BJ (cell line): ENCODE measurements around the gene BTBD7. TPM values are rescaled to one million over a fixed set of nuclear protein-coding genes. Genes with fewer than 3 reads are reported as not detected.

Experiments
- CTCF ChIA-PET: fragments of 350-600 bp; formaldehyde crosslinking; extraction: SDS; loops from one replicate; lab custom pipeline; 2021; ENCODE audit warnings: antibody characterized with exemption, inconsistent platforms; lab: Yijun Ruan, JAX
- POLR2A ChIA-PET: fragments of 300-600 bp; sonication (Branson Sonifier 250); formaldehyde crosslinking; extraction: SDS; loops from one replicate; lab custom pipeline; 2021; ENCODE audit warnings: antibody characterized with exemption; lab: Charles Lee
- DNase-seq: peaks from one replicate; pipeline ENCODE4 v3.0.0-alpha.2; 2011; ENCODE audit warnings: low read depth
- H3K27me3 ChIP-seq: 2 replicates; pipeline ENCODE4 v1.6.0; 2011; ENCODE audit warnings: low read length; ENCODE audit not compliant: control insufficient read depth, insufficient read depth
- H3K36me3 ChIP-seq: 2 replicates; pipeline ENCODE4 v1.5.1; 2011; ENCODE audit warnings: low read length; ENCODE audit not compliant: control insufficient read depth, insufficient read depth
- H3K4me3 ChIP-seq: 2 replicates; pipeline ENCODE4 v1.5.1; 2011; ENCODE audit warnings: low read depth, mild to moderate bottlenecking, control low read depth, low read length
- CTCF ChIP-seq: IDR thresholded peaks from 2 replicates; pipeline ENCODE4 v1.5.1; 2011; ENCODE audit warnings: low read depth, mild to moderate bottlenecking, control low read depth, inconsistent platforms, low read length, moderate library complexity; ENCODE audit not compliant: insufficient read depth
- polyA plus RNA-seq: library from polyadenylated mRNA; depleted of rRNA; stranded (reverse); fragments of >200 nt; gene quantifications from 2 replicates; pipeline ENCODE4 v1.2.3, GENCODE V29; 2011

Gene BTBD7
- polyA plus RNA-seq, 1 experiment = 17.7 TPM

DNA sequence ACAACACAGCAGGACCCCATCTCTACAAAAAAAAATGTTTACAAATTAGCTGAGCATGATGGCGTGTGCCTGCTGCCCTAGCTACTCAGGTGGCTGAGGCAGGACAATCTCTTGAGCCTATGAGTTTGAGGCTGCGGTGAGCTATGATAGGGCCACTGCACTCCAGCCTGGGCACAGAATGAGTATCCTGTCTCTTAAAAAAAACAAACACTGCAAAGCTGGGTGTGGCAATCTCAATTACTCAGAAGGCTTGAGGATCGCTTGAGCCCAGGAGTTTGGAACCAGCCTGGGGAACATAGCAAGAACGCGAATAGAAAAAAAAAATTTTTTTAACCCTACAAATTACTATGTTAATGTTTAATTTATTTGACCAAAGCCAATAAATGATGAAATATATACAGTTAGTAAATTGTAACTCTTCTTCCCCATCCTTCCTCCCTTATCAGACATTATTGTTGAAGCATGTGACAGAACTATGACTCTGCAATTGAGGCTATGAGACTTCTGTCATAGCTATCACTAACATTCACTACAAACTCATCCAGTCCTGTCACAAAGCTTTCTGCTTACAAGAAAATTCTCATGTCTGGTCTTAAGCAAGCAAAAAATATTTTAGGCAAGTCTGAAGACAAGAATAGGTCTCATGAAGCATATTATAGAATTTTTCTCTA is 9.8 kb downstream of the BTBD7 start:
- no peak overlapping the region for H3K4me3 ChIP-seq
- ChIA-PET POLR2A (no interaction called here), CTCF (no interaction called here)
- no peaks in the 10 kb centered on the region for H3K27me3 ChIP-seq
- no peaks in the 10 kb centered on the region; the same call in 1 of the 2 replicates for H3K36me3 ChIP-seq
- no peak for DNase-seq
- no peak for TF ChIP-seq CTCF

DNA sequence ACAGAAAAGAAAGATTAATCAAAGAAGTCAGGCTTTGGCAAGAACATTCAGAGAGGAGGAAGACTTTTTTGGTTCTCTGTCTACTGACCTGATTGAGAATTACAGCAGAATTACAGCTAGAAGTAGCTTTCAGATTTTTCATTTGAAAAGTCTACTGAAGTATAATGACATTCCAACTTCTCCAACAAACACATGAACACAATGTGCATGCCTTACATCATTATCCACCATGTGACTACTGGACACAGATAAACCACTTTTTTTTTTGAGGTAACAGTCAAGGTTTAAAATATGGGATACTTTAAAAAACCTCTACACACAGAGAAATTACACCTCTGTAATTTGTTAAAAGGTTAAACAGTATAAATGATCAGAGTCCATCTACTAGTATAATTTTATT is 12.3 kb downstream of the BTBD7 start:
- Histone ChIP-seq H3K4me3 (no peak overlapping the region), H3K36me3 (no peaks in the 10 kb centered on the region; the same call in 1 of the 2 replicates), H3K27me3 (no peaks in the 10 kb centered on the region)
- POLR2A ChIA-PET = no interaction called here
- CTCF ChIA-PET = interaction anchor here (2.2 kb wide), 1 partner anchor 10 kb away, joined by 9 read pairs; no protein-coding TSS in a partner anchor
- no peak for DNase-seq
- no peak for TF ChIP-seq CTCF

DNA sequence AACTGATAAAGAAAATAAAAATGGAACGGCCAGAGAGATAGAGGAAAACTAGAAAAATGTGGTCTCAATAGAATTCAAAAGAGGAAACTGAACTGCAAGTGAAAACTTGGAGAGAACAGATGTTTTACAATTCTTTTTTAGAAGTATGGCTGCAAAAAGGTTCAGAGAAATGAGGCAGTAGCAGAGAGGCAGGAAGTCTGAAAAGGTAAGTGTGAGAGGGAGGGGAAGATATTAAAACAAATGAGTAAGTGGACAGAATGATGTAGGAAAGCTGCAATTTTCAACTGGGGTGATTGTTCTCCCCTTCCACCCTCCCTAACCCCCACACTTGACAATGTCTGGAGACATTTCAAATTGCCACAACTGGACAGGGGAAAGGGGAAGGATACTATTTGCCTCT is 12.9 kb downstream of the BTBD7 start:
- H3K36me3 ChIP-seq = no peaks in the 10 kb centered on the region; the same call in 1 of the 2 replicates
- ChIA-PET CTCF (interaction anchor here (2.2 kb wide), 1 partner anchor 11 kb away, joined by 9 read pairs; no protein-coding TSS in a partner anchor), POLR2A (no interaction called here)
- no peaks in the 10 kb centered on the region for H3K27me3 ChIP-seq
- DNase-seq = no peak
- H3K4me3 ChIP-seq = no peak overlapping the region
- no peak for TF ChIP-seq CTCF

DNA sequence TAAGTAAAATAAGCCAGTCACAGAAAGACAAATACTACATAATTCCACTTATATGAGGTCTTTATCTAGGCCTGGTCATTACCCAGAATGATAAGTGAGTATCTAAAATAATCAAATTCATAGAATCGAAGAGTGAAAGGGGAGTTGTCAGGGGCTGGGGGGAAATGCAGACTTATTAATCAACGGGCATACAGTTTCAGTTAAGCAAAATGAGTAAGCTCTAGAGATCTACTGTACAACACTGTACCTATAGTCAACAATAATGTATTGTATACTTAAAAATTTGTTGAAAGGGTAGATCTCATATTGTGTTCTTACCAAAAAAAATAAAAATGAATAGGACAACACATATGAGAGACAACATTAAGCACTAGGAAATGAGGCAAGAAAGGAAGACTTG is 13.3 kb downstream of the BTBD7 start:
- Histone ChIP-seq H3K27me3 (no peaks in the 10 kb centered on the region), H3K4me3 (no peak overlapping the region), H3K36me3 (no peaks in the 10 kb centered on the region; the same call in 1 of the 2 replicates)
- ChIA-PET CTCF (no interaction called here), POLR2A (no interaction called here)
- DNase-seq = no peak
- TF ChIP-seq CTCF = no peak

DNA sequence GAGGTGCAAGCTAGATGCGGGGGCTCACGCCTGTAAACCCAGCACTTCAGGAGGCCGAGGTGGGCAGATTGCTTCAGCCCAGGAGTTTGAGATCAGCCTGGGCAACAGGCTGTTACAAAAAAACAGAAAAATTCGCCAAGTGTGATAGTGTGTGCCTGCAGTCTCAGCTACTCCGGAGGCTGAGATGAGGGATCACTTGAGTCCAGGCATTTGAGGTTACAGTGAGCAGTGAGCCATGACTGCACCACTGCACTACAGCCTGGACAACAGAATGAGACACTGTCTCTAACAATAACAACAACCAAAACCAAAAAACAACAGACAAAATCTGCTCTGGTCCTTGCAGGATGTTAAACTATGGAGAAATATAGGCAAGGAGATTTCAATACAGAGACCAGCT is 13.9 kb downstream of the BTBD7 start:
- Histone ChIP-seq H3K27me3 (no peaks in the 10 kb centered on the region), H3K36me3 (no peaks in the 10 kb centered on the region; the same call in 1 of the 2 replicates), H3K4me3 (no peak overlapping the region)
- TF ChIP-seq CTCF = no peak
- ChIA-PET POLR2A (no interaction called here), CTCF (interaction anchor here (1.1 kb wide), 1 partner anchor 187 kb away, joined by 3 read pairs; no protein-coding TSS in a partner anchor)
- no peak for DNase-seq
